BLaER1 treated with 17β-estradiol and CSF1 and Interleukin-3, amounts not matched to agents 10 nM and 100 nM (cell line): Measurements from ENCODE around the gene FRMD7.

ENCODE experiments used
- H3K27ac ChIP-seq, 11 experiments: shearing (Covaris generic); formaldehyde crosslinking; 2 replicates each; pipeline ENCODE4 v1.8.1; 2022
- H3K27me3 ChIP-seq, 11 experiments: shearing (Covaris generic); formaldehyde crosslinking; 2 replicates each; pipeline ENCODE4 v1.8.1; 2022
- H3K36me3 ChIP-seq, 11 experiments: shearing (Covaris generic); formaldehyde crosslinking; 2 replicates each; pipeline ENCODE4 v1.8.1; 2022
- H3K4me1 ChIP-seq, 10 experiments: shearing (Covaris generic); formaldehyde crosslinking; 2 replicates each; pipeline ENCODE4 v1.8.1; 2022
- H3K4me2 ChIP-seq, 11 experiments: shearing (Covaris generic); formaldehyde crosslinking; 2 replicates each; pipeline ENCODE4 v1.8.1; 2022
- H3K4me3 ChIP-seq, 10 experiments: shearing (Covaris generic); formaldehyde crosslinking; 2 replicates each; pipeline ENCODE4 v1.8.1; 2022
- H3K9ac ChIP-seq, 11 experiments: shearing (Covaris generic); formaldehyde crosslinking; 2 replicates each; pipeline ENCODE4 v1.8.1; 2022
- H3K9me3 ChIP-seq, 11 experiments: shearing (Covaris generic); formaldehyde crosslinking; replicated peaks in 1 of 11; 2 replicates each; pipeline ENCODE4 v1.8.1; 2022
- H4K20me1 ChIP-seq, 11 experiments: shearing (Covaris generic); formaldehyde crosslinking; 2 replicates each; pipeline ENCODE4 v1.8.1; 2022
- Cebpa-rat ChIP-seq, 11 experiments: shearing (Covaris generic); IDR thresholded peaks; 2 replicates each; pipeline ENCODE4 v1.8.1; 2022

The FRMD7 gene

DNA sequence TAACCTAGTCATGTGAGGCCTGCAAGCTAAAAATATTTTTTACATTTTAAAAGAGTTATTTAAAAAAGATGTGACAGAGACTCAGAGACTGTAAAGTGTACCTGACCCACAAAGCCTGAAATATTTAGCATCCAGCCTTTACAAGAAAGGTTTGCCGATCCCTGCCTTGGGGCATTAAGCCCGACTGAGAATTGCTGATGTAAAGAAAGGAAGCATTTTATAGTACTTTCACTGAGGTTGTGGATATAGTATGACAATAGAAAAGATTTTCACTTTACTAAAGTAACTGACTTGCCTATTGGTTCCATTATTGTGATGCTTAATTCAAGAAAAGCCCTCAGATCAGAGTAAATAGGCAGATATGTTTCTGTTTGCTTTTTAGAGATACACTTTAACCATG lies 87.8 kb downstream of the FRMD7 start:
- H3K27ac ChIP-seq, result no peak overlapping the region
- peaks cover 92 to 97% (median 96%) of the 10 kb centered on the region in 11 experiments for H3K27me3 ChIP-seq
- no peak overlapping the region for H3K4me2 ChIP-seq
- peaks cover 0 to 95% (median 58%) of the 10 kb centered on the region in 11 experiments; a peak in 18 of 22 replicates for H4K20me1 ChIP-seq
- H3K4me3 ChIP-seq, result no peak overlapping the region
- no peaks in the 10 kb centered on the region for H3K9me3 ChIP-seq
- peaks cover 0 to 24% (median 7%) of the 10 kb centered on the region in 10 experiments; a peak in 12 of 20 replicates for H3K4me1 ChIP-seq
- TF ChIP-seq Cebpa-rat (IDR thresholded peaks at IDR 0.05), result no peak
- no peaks in the 10 kb centered on the region; a peak in 1 of 22 replicates for H3K36me3 ChIP-seq
- H3K9ac ChIP-seq, result no peak overlapping the region

DNA sequence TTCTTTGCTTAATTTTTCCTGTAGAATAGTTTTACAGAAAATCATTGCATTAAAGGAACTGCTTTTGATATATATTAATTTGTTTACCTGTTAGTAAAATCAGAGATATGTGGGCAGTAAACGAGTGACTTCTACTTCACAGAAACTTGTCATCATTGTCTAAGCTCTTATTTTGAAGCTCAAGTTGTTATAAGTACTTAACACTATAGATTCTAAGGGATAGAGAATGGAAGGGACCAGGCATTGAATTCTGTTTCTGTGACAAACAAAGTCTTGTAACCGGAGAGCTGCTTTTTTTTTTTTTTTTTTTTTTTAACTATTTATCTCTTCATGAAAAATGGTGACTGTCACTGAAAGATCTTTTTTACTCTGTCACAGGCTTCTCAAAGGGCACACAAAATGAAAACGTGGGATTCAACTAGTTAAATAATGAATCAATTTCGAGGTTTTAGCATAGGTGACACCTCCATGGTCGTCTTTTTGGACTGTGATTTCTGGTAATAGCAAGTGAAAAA lies 90.3 kb downstream of the FRMD7 start:
- Histone ChIP-seq H4K20me1 (peaks cover 0 to 100% (median 66%) of the 10 kb centered on the region in 11 experiments; a peak in 18 of 22 replicates), H3K36me3 (no peaks in the 10 kb centered on the region; a peak in 1 of 22 replicates), H3K27ac (no peak overlapping the region), H3K27me3 (peaks cover 91 to 100% (median 97%) of the 10 kb centered on the region in 11 experiments), H3K4me1 (peaks cover 0 to 37% (median 8%) of the 10 kb centered on the region in 10 experiments; a peak in 12 of 20 replicates), H3K9ac (no peak overlapping the region), H3K9me3 (no peaks in the 10 kb centered on the region), H3K4me3 (no peak overlapping the region), H3K4me2 (no peak overlapping the region)
- no peak for TF ChIP-seq Cebpa-rat (IDR thresholded peaks at IDR 0.05)

DNA sequence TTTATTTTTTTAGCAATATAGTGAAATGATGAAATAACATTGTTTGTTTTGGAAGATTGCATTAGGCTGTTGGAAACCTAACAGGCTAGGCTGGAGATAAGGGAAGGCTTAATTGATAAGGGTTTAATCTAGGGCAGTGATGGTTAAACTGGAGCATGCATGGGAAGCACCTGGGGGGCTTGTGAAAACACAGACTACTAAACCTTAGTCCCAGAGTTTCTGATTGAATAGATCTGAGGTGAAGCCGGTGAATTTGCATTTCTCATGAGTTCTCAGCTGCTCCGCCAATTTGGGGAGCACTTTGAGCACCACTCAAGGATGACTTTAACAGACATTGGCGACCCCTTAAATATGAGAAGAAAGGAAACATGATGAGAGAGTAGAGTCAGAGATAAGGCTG lies 93.2 kb downstream of the FRMD7 start:
- H3K4me3 ChIP-seq, result no peak overlapping the region
- no peak overlapping the region for H3K27ac ChIP-seq
- H3K27me3 ChIP-seq, result peaks cover 89 to 100% (median 98%) of the 10 kb centered on the region in 11 experiments
- H4K20me1 ChIP-seq, result peaks cover 0 to 100% (median 77%) of the 10 kb centered on the region in 11 experiments; a peak in 17 of 22 replicates
- H3K36me3 ChIP-seq, result peaks cover 0 to 6% (median 0%) of the 10 kb centered on the region in 11 experiments; a peak in 1 of 22 replicates
- peak overlapping the region in 3 of 11 experiments; percentile 2 to 6 (median 6); a peak in 1 of 22 replicates for H3K4me2 ChIP-seq
- no peak for TF ChIP-seq Cebpa-rat (IDR thresholded peaks at IDR 0.05)
- H3K9ac ChIP-seq, result no peak overlapping the region
- no peaks in the 10 kb centered on the region for H3K9me3 ChIP-seq
- peaks cover 7 to 36% (median 14%) of the 10 kb centered on the region in 10 experiments; a peak in 13 of 20 replicates for H3K4me1 ChIP-seq

DNA sequence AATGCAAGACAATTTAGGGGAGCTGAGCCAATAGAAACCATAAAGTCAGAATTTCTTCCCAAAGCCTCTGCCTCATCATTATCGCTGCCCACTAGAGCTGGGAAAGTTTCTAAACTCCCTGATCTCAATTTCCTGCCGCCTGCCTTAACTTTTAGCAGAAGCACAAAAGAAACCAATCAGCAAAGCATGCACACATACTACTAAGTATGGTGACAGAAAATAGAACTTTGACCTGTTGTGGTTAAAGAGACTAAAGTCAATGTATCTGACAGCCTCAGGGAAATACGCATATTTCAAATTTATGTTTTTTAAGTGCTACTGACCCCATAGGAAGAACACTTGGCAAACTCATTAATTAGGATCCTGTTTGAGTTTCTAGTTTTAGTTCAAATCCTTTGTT lies 94.7 kb downstream of the FRMD7 start:
- no peak for TF ChIP-seq Cebpa-rat (IDR thresholded peaks at IDR 0.05)
- Histone ChIP-seq H3K27ac (no peak overlapping the region), H3K27me3 (peaks cover 89 to 100% (median 98%) of the 10 kb centered on the region in 11 experiments), H3K9ac (no peak overlapping the region), H3K4me3 (no peak overlapping the region), H3K4me2 (no peak overlapping the region), H3K36me3 (peaks cover 0 to 12% (median 0%) of the 10 kb centered on the region in 11 experiments; a peak in 2 of 22 replicates), H3K4me1 (peaks cover 4 to 40% (median 14%) of the 10 kb centered on the region in 10 experiments; a peak in 13 of 20 replicates), H4K20me1 (peaks cover 0 to 100% (median 77%) of the 10 kb centered on the region in 11 experiments; a peak in 17 of 22 replicates), H3K9me3 (no peaks in the 10 kb centered on the region)

DNA sequence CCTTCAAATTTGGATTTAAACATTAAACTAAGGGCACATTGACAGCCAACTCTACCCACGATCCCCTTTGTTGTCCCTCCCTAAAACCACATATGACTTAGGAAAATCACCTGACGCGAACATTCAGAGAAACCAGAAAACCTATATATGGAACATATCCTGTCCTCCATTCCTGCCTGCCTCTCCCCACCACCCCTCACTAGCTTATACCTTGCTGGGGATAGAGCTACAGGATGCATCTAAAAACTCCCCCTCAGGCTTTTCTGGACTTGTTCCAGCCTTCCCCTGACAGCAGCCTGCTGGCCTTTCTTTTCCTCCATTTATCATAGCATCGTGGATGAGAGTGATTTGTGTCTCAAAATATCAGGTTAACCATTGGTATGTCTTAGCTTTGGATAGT lies 96.0 kb downstream of the FRMD7 start:
- Histone ChIP-seq H3K9ac (no peak overlapping the region), H3K4me1 (peaks cover 3 to 40% (median 17%) of the 10 kb centered on the region in 10 experiments; a peak in 12 of 20 replicates), H3K27ac (no peak overlapping the region), H3K27me3 (peaks cover 89 to 100% (median 98%) of the 10 kb centered on the region in 11 experiments), H3K4me3 (no peak overlapping the region), H3K36me3 (peaks cover 0 to 24% (median 0%) of the 10 kb centered on the region in 11 experiments; a peak in 2 of 22 replicates), H4K20me1 (peaks cover 0 to 100% (median 72%) of the 10 kb centered on the region in 11 experiments; a peak in 17 of 22 replicates), H3K4me2 (peak overlapping the region in 3 of 11 experiments; percentile 10 to 25 (median 14); a peak in 4 of 22 replicates), H3K9me3 (no peaks in the 10 kb centered on the region)
- TF ChIP-seq Cebpa-rat (IDR thresholded peaks at IDR 0.05), result no peak

DNA sequence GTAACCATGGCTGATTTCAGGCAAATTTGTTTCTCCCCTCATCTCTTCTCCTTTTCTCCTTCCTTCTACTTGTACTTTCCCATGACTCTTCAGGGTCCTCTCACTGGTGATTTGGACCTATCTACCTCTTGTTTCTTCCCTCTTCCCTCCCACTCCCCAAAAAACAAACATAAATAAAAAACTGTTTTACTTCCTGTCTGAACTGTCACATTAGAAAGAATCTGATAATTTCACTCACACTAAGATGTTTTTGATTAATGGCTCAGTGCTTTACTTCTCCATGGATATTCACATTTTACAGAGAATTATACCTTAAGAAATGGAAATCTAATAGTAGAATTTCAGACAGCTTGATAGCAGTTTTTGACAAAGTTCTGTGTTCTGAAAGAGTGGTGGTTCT lies 97.6 kb downstream of the FRMD7 start:
- peaks cover 9 to 31% (median 15%) of the 10 kb centered on the region in 10 experiments; a peak in 12 of 20 replicates for H3K4me1 ChIP-seq
- H3K4me2 ChIP-seq, result no peak overlapping the region
- H3K27me3 ChIP-seq, result peaks cover 91 to 100% (median 98%) of the 10 kb centered on the region in 11 experiments
- H3K27ac ChIP-seq, result no peak overlapping the region
- no peaks in the 10 kb centered on the region for H3K9me3 ChIP-seq
- H3K36me3 ChIP-seq, result peaks cover 0 to 24% (median 0%) of the 10 kb centered on the region in 11 experiments; a peak in 2 of 22 replicates
- H3K9ac ChIP-seq, result no peak overlapping the region
- no peak for TF ChIP-seq Cebpa-rat (IDR thresholded peaks at IDR 0.05)
- H4K20me1 ChIP-seq, result peaks cover 0 to 94% (median 58%) of the 10 kb centered on the region in 11 experiments; a peak in 14 of 22 replicates
- no peak overlapping the region for H3K4me3 ChIP-seq
